HepG2 (cell line): ENCODE results near the gene LYPD3.

Source experiments
- POLR2AphosphoS2 ChIP-seq: IDR thresholded peaks from 2 replicates; pipeline ENCODE4 v1.6.1; 2011; ENCODE audit warnings: low read depth, low read length, improper control_type of control experiment
- ZNF460 ChIP-seq: sonication (generic); formaldehyde crosslinking; IDR thresholded peaks from 2 replicates; pipeline ENCODE4 v1.5.1; 2020; ENCODE audit warnings: missing genetic modification reagents, mild to moderate bottlenecking, borderline replicate concordance

- TF ChIP-seq ZNF460 (CRISPR knock-in tag): no peak
- no peak for TF ChIP-seq POLR2AphosphoS2
These were observed 18.5 kb downstream of the LYPD3 start for GRCh38 chr19:43446746-43447489.
